ENCODE results near the gene FCSK.
"Not testable (repeated sequence)": the region's sequence is repeated elsewhere in the genome, so short reads cannot be mapped to it uniquely, and the experiment has no call there.

The FCSK gene

DNA sequence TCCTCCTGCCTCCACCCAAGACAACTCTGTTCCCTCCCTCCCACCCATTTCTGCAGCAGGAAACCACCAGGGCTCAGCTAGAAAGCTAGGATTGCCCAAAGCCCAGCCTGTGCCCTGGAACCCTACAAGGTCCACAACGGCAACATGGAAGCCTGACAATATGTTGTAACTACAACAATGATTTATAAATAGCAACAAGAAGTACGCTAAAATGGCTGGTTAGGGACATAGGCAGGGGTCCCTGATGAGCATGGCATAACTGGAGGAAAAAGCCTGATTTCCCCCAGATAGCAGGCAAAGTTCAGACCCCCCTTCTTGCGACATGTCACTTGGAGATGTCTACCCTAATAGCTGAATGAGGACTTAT is 22.1 kb upstream of the FCSK start:
- DNase-seq, result no peak

DNA sequence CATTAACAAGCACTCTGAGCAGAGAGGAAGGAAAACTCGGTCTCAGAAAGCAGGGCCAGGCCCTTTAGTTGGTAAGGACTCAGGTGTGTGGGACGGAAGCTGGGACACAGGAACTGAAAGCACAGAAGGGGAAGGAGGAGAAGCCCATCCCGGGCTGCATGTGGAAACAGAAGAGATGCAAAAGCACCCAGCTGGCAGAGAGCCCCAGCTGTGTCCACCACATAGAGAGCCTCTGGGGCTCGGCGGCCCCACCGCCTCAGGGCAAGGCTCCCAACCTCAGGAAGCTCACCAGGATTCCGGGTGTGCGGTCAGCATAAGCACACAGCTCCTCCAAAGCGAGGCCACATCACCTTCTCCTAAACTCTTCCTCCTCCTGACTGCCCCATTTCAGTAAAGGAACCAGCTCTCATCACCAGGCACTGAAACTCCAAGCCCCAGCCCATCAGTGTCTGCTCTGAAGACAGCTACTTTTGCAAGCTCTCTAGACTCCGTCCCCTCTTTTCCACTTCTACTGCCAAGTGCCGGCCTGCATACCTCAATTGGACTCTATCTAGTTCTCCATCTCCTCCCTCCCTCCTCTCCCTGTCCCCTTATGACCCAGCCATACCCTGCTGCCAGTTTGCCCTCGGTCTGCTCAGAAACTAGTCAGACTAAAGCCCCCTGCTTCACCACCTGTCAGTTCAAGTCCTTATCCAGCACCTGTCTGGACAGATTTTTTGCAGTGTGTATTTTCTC is 21.5 kb upstream of the FCSK start:
- no peak for DNase-seq

DNA sequence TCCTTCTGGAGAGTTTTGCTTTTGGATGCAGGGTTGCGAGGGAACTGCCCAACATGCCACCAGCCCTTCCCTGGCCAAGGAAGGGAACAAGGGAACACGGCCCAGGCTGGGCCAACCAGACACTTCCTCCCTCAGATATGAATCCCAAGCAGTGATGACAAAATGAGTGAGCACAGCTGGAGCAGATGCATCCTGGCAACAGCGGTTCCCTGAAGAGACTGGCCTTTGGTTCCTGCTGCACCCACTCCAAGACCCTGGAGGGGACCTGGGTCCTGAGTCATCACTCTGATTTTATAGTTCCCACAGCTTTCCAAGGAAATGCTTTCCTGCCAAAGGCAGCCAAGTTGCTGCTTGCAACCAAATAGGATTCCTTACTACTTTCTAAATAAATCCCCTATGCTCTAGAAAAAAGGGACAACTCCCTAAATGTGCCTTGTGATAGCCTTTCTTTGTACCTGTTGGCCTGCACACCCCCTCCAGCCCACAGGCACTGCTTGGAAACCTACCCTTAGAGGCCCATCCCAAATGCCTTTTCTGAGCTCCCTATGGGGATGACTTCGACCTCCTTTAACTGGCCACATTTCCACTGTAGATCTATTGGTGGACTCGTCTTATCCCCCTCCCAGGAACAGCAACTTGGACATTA is 20.8 kb upstream of the FCSK start:
- DNase-seq, result no peak

DNA sequence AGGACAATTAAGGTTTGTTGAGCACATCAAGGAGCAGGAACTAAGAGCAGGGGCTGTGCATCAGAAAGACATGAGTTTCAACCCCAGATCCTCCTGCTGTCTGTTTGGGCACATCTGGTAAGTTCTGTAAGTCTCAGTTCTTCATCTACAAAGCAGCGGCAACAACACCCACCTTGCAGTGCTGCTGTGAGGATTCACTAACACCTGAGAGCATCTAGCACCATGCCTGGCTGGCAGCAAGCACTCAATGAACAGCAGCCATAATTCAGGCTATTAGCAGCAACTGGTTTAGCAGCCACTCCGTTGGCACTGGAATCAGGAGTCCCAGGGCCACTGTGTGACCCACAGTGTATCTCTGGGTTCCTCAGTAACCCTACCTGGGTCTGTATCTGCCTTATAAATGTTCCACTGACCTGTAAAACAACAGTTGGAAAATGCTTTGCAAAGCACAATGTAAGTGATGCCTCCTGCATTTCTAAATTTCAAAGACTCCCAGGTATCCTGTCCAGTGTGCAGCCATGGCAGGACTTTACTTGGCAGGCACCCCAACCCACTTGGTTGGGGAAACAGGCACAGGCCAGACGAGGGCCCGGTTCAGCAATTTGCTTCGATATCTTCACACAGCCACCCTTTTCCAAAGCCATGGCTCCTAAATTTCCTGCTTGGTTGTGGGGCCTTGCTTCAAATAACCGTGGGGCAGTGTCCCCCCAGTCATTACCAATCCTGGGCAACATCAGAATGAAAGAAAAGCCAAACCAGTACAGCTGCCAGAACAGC is 19.7 kb upstream of the FCSK start:
- DNase-seq, result no peak

DNA sequence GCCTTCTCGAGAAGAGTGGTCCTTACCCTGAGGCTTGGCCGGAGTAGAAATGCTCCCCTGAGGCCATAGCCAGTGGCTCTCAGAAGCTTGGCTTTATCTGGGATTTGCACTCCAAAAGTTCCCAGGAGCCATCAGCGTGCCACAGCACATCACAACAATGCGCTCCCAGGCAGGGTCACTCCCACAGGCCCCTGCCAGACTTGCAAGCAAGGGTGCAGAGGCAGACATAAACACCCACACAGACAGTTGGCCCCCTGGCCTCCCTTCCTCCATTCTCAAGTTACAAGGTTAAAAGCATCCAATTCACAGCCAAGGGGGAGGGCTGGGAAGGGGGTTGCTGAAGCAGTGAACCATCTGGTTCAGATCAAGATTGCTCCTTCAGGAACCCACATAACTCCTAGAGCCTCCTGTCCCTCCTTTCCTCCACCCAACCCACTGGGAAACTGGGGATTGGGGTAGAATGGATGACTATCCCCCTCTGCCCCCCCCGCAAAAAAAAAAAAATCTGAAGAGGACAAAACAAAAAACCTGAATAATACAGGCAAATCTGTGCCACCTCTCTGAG is 17.3 kb upstream of the FCSK start:
- DNase-seq, result no peak

DNA sequence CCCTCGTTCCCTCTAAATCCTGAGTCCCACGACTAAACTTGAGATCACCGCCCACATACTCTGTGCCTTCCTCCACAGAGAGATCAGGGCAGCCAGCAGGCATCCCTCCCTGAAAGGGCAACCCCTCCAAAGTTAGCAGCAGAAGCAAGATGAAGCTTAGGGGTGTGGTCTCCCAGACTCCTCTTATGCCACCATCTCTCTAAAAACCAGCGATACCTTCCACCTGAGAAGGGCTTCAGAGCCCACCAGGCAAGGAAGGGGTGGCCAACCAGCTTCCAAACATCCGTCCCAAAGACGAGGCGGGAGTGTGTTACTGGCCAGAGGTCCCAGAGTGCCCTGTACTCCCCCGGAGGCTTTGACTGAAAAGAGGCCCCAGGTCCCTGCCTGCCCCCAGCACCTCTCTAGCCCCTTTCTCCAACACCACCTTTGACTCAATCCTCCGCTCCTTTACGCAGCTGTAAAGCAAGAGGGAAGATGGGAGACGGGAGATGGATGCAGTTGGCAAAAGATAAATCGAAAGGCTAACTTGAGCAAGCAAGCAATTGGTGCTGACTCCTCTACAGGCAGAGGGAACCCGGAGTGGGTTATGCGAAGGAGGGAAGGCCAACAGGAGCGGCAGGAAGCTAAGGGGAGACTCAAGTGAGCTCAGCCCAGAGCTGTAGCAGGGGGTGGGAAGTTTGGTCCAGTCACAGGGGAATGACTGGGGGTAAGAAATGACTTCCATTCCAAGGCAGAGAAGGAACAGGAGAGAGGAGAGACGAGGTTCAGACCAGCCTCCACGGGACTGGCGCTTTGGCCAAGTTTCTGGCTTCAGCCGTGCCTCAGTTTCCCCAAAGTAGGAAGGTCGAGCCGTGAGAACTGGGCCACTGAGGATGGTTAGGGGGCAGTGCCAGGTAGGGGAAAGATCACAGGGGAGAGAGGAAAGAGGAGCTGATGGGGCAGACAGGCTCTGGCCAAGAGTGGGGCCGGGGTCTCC is 16.5 kb upstream of the FCSK start:
- DNase-seq, result no peak

DNA sequence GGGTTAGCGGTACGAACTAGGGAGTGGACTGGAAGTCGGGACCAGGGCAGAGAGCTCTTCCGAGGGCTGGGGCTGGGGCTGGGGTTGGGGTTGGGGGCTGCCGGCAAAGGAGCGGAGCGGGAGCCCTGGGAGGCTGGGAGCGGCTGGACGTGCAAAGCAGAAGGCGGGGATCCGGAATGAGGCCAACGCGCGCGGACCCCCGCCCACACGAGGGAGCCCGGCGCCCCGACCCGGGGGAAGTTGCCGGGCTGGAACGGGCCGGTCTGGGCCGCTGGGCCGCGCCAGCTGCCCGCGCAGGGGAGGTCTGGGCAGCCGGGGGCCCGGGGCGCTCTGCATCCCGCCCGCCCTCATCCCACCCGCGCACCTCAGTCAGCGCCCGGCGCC is 15.8 kb upstream of the FCSK start:
- DNase-seq, result no peak

DNA sequence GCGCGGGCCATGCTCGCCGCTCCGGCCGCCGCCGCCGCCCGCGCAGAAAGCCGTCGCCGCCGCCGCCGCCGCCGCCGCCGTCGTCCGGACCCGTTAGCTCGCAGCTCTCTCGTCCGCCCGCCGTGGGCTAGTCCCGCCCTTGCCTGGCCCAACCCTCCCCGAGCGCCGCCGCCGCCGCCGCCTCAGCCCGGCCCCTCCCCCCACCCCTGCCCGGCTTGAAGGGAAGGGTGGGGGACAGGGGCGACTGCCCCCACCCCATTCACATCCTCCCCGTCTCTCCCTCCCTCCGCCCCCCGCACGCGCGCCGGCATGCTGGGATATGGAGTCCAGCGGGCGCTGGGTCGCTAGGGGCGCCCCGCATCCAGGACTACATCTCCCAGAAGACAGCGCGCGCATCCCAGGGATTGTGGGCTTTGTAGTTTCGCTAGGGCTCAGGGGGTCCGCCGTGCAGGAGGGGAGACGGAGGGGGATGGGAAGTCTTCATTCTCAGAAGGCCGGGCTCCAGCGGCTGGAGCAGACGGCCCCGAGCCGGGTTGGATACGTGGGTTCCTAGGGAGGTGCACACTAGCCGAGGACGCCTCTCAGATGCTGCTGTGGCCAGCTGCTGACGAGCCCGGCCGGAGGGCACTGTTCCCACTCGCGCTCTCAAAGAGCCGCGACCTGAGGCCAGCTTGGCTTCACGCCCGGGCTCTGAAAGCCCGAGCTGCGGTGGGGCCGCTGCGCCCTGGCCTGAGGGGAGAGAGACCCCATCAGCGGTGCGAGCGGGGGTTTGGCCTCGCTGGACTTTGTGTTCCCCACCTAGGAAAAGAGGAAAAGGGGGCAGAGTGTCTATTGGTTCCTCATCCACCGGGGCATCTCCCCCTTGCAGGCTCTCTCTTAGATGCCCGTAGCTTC is 15.2 kb upstream of the FCSK start, which contains the start of gene ST3GAL2:
TSS of gene ST3GAL2 (minus strand) at position 132 of the 894 bp plus-strand sequence. CDS start 40,570 bp downstream, outside the sequence.
- peak; percentile 86 to 97 (median 90) for DNase-seq

DNA sequence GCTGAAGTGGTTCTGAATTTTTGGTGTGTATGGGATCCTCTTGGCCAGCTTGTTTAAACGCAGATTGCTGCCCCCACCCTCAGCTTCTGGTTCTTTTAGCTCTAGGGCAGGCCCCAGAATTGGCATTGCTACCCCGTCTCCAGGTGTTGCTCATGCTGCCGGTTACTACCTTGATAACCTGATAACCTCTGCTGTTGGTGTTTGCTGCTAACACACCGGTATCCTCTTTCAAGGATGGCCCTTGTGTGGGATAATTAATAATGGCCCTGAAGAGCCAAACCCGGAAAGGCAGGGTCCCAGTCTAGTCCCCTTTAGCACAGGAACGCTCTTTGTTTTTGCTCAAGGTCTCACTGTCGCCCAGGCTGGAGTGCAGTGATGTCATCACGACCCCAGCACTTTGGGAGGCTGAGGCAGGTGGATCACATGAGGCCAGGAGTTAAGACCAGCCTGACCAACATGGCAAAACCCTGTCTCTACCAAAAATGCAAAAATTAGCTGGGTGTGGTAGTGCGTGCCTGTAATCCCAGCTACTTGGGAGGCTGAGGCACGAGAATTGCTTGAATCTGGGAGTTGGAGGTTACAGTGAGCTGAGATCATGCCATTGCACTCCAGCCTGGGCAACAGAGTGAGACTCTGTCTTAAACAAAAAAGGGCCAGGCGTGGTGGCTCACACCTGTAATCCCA is 14.2 kb upstream of the FCSK start:
- DNase-seq, result no peak

DNA sequence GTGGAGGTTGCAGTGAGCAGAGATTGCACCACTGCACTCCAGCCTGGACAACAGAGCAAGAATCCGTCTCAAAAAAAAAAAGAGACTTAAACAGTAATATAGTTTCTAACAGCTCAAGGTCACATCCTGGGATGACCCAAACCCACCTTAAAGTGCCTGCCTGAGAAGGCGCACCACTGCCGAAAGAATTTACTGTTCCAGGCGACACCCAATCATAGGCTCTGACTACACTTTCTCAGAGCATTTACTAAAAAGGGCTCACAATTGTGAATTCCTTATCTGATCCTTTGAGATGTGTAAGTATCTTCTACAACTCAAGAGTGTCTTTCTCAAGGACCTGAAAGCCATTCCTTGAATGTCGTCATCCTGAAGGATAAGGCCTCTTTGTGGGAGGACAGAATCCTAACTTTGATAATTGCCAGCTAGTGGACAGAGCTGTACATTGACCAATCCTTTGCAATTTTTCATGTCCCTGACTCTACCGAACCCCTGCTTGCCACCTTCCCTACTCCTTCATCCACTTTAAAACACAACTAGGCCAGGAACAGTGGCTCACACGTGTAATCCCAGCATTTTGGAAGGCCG is 12.9 kb upstream of the FCSK start:
- no peak for DNase-seq

DNA sequence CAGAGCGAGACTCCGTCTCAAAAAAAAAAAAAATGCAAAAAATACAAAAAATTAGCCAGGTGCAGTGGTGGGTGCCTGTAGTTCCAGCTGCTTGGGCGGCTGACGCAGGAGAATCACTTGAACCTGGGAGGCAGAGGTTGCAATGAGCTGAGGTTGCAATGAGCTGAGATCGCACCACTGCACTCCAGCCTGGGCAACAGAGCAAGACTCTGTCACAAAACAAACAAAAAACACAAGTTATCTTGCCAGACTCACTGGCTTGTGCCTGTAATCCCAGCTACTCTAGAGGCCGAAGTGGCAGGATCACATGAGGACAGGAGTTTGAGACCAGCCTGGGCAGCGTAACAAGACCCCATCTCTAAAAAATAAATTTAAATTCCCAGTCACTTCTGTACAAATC is 12.1 kb upstream of the FCSK start:
- DNase-seq, result no peak

DNA sequence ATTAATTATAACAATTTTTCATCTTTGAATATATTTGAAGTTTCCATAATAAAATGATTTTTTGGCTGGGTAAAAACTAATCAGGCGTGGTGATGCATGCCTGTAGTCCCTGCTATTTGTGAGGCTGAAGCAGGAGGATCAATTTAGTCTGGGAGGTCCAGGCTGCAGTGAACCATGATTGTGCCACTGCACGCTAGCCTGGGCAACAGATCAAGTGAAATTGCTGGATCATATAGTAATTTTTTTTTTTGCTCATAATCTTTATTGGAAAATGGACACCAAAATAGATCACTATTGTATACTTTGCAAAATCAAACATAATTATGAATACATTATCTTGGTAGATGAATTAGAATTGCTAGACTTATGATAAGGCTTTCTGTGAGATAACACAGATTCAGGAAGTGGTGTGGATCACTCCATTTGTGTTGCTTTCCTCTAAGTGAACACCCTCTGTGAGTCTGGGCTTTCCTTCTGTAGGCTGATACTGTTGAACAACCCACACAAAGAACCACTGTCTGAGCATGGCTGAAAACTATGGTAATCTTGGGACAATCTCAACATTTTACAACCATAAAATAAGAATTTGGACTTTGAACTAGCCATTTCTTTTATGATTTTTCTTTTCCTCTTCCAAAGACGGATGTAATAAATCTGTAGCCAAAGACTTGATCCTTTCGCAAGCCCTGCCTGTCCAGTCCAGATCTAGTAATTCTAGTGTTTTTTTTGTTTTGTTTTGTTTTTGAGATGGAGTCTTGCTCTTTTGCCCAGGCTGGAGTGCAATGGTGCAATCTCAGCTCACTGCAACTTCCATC is 9.9 kb upstream of the FCSK start:
- DNase-seq, result no peak

DNA sequence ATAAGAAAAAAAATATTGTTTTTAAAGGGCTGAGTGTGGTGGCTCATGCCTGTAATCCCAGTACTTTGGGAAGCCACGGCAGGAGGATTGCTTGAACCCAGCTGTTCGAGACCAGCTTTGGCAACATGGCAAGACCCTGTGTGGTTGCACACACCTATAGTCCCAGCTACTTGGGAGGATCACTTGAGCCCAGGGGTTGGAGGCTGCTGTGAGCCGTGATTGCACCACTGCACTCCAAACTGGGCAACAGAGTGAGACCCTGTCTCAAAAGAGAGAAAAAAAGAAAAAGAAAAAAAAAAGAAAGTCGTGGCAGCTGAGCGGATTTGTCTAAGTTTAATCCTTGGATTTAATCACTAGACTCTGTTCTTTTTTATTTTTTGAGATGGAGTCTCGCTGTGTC is 6.3 kb upstream of the FCSK start:
- no peak for DNase-seq

DNA sequence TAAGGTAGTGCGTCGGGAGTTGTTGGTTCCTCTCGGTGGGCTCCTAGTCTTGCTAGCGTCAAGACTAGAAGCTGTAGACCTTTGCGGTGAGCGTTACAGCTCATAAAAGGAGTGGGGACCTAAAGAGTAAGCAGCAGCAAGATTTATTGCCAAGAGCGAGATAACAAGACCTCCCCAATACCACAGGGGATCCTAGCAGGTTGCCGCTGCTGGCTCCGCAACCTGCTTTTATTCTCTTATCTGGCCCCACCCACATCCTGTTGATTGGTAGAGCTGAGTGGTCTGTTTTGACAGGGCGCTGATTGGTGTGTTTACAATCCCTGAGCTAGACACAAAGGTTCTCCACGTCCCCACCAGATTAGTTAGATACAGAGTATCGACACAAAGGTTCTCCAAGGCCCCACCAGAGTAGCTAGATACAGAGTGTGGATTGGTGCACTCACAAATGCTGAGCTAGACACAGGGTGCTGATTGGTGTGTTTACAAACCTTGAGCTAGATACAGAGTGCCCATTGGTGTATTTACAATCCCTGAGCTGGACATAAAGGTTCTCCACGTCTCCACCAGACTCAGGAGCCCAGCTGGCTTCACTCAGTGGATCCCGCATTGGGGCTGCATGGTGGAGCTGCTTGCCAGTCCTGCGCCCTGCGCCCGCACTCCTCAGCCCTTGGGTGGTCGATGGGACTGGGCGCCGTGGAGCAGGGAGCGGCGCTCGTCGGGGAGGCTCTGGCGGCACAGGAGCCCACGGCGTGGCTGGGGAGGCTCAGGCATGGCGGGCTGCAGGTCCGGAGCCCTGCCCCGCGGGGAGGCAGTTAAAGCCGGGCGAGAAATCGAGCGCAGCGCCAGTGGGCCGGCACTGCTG is 4.0 kb upstream of the FCSK start:
- DNase-seq, result not testable (repeated sequence)

DNA sequence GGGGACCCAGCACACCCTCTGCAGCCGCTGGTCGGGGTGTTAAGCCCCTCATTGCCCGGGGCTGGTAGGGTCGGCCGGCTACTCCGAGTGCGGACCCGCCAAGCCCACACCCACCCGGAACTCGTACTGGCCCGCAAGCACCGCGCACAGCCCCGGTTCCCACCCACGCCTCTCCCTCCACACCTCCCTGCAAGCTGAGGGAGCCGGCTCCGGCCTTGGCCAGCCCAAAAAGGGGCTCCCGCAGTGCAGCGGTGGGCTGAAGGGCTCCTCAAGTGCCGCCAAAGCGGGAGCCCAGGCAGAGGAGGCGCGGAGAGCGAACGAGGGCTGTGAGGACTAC is 3.4 kb upstream of the FCSK start:
- not testable (repeated sequence) for DNase-seq

DNA sequence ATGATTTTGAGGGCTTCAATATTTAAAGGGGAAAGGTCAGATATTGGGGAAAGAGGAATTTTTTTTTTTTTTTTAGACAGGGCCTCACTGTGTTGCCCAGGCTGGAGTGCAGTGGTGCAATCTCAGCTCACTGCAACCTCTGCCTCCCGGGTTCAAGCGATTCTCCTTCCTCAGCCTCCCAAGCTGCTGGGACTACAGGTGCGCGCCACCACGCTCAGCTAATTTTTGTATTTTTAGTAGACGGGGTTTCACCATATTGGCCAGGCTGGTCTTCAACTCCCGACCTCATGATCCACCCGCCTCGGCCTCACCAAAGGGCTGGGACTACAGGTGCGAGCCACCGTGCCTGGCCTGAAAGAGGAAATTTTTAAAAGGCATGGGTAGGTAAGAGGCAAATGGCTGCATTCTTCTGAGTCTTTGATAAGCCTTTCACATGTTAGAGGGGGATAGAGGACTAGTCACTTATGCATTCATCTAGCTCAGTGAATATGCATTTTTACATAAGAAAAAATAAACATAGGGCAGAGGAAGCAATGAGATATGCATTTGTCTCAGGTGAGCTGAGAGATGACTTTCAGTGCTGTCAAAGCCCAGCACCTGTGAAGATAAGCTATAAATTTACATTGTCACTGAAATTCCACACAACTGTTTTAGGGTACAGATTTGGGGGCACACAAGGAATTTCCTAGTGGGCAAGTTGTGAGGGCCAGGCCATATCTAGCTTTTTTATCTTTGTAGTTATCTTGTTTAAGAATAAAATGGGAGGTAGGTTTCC is 1.1 kb upstream of the FCSK start:
- DNase-seq, result no peak

DNA sequence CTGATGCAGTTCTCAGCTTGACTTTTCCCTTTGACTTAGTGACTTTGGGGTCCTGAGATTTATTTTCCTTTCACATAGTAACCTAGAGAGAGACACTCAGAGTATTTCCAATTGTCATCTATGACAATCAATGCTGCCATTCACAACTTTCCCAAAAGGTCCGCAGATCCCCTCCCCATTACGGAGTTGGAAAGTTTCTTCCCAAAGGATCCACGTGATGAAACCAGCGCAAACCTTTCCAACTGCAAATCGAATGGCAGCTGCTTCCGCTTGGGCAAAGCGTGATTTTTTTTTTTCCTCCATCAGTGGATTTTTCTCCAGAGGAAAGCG is 538 bp upstream of the FCSK start:
- no peak for DNase-seq

DNA sequence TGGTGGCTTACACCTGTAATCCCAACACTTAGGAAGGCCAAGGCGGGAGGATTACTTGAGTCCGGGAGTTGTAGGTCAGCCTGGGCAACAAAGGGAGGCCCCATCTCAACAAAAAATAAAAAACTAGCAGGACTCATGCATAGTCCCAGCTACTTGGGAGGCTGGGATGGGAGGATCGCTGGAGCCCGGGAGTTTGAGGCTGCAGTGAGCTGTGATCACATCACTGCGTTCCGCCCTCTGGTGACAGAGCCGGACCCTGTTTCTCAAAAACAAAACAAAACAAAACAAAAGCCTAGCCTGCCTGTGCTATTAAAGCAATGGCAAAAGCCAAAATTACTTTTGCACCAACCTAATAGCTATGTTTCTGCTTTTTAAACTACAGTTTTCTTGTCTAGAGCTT is 1.5 kb downstream of the FCSK start:
- no peak for DNase-seq
